Endothelial cell of umbilical vein (primary cell): ENCODE results near the gene ZNF548. TPM values are rescaled to one million over a fixed set of nuclear protein-coding genes. Genes with fewer than 3 reads are reported as not detected.

Source experiments
- BruUV-seq: library from RNA; stranded (reverse); fragments of 400-500 nt; replicated peaks from 2 replicates; lab custom pipeline; 2021; lab: Mats Ljungman, UMichigan
- CTCF ChIA-PET: fragments of 300-600, 350-600 bp; sonication (Branson Sonifier 250); formaldehyde crosslinking; loops from one replicate; lab custom pipeline; 2021; ENCODE audit warnings: antibody characterized with exemption, inconsistent platforms; lab: Charles Lee
- POLR2A ChIA-PET: fragments of 300-600, 350-600 bp; sonication (Branson Sonifier 250); formaldehyde crosslinking; loops from one replicate; lab custom pipeline; 2021; ENCODE audit warnings: antibody characterized with exemption, inconsistent platforms; lab: Charles Lee
- DNase-seq: peaks from one replicate; pipeline ENCODE4 v3.0.0-alpha.2; 2011; ENCODE audit warnings: low read depth, low spot score
- FAIRE-seq: peaks from 2 replicates; lab custom pipeline; 2011; peaks lifted over from hg19 to GRCh38; lab: Jason Lieb, UNC
- H2AFZ ChIP-seq: 2 replicates; pipeline ENCODE4 v1.6.0; 2012; ENCODE audit warnings: low read depth, low read length, control low read depth, inconsistent platforms
- H3K27ac ChIP-seq: 2 replicates; pipeline ENCODE4 v1.5.1; 2011; ENCODE audit warnings: low read depth, mild to moderate bottlenecking, control low read depth, low read length, moderate library complexity; ENCODE audit not compliant: insufficient read depth
- H3K27me3 ChIP-seq, 2 experiments: 2 replicates each; pipeline versions ENCODE4 v1.6.0 to v1.6.1; 2011; ENCODE audit warnings: low read length in 2 of 2, mixed read lengths in 1 of 2; ENCODE audit not compliant: control insufficient read depth in 2 of 2, insufficient read depth in 2 of 2
- H3K36me3 ChIP-seq, 2 experiments: 2 replicates in 1 of 2; 3 replicates in 1 of 2; pipeline ENCODE4 v1.5.1; 2011; ENCODE audit warnings: low read length in 2 of 2, mild to moderate bottlenecking in 1 of 2, moderate library complexity in 1 of 2; ENCODE audit not compliant: control insufficient read depth in 2 of 2, insufficient read depth in 2 of 2; ENCODE audit errors: extremely low read depth in 1 of 2
- H3K4me1 ChIP-seq: 3 replicates; pipeline ENCODE4 v1.5.1; 2011; ENCODE audit warnings: mild to moderate bottlenecking, low read length; ENCODE audit not compliant: control insufficient read depth, insufficient read depth; ENCODE audit errors: extremely low read depth
- H3K4me2 ChIP-seq: 2 replicates; pipeline ENCODE4 v1.6.1; 2011; ENCODE audit warnings: low read length, control low read depth, mixed read lengths; ENCODE audit not compliant: insufficient read depth
- H3K4me3 ChIP-seq, 3 experiments: fragments of 200-600 bp in 1 of 3; sonication (generic), shearing (Covaris generic) in 1 of 3; replicated peaks in 1 of 3; 2 replicates each; pipeline ENCODE4 v1.5.1; 2011 to 2016; ENCODE audit warnings: control low read depth in 3 of 3, low read length in 3 of 3, mild to moderate bottlenecking in 2 of 3, inconsistent platforms in 1 of 3, low read depth in 1 of 3, moderate library complexity in 1 of 3; ENCODE audit not compliant: insufficient read depth in 1 of 3
- H3K79me2 ChIP-seq: 2 replicates; pipeline ENCODE4 v1.6.0; 2012; ENCODE audit warnings: low read length, inconsistent platforms; ENCODE audit not compliant: control insufficient read depth, insufficient read depth
- H3K9ac ChIP-seq: replicated peaks from 2 replicates; pipeline ENCODE3; 2011; ENCODE audit warnings: low read length, control low read depth; ENCODE audit not compliant: insufficient read depth; ENCODE audit errors: extremely low read depth
- H3K9me1 ChIP-seq: replicated peaks from 3 replicates; pipeline ENCODE4 v1.6.0; 2011; ENCODE audit warnings: mild to moderate bottlenecking, low read length; ENCODE audit not compliant: control insufficient read depth, insufficient read depth; ENCODE audit errors: extremely low read depth
- H3K9me3 ChIP-seq: replicated peaks from 2 replicates; pipeline ENCODE4 v1.5.1; 2012; ENCODE audit warnings: low read length, inconsistent platforms; ENCODE audit not compliant: control insufficient read depth, insufficient read depth
- H4K20me1 ChIP-seq: replicated peaks from 2 replicates; pipeline ENCODE3; 2011; ENCODE audit warnings: mild to moderate bottlenecking, low read length; ENCODE audit not compliant: control insufficient read depth, insufficient read depth; ENCODE audit errors: extremely low read depth
- CTCF ChIP-seq, 2 donors: IDR thresholded peaks; 1 replicate in 1 of 2; 2 replicates in 1 of 2; pipeline ENCODE4 v1.5.1; 2011; ENCODE audit warnings: low read length in 2 of 2, mild to moderate bottlenecking in 2 of 2, moderate library complexity in 2 of 2, control low read depth in 1 of 2, inconsistent platforms in 1 of 2, low read depth in 1 of 2; ENCODE audit not compliant: insufficient read depth in 1 of 2; ENCODE audit errors: extremely low read depth in 1 of 2
- EZH2 ChIP-seq: IDR thresholded peaks from 2 replicates; pipeline ENCODE4 v1.6.1; 2012; ENCODE audit warnings: borderline replicate concordance, low read depth, mild to moderate bottlenecking, moderate library complexity, low read length, inconsistent platforms; ENCODE audit not compliant: severe bottlenecking
- GATA2 ChIP-seq: IDR thresholded peaks from 2 replicates; pipeline ENCODE4 v1.7.0; 2011; ENCODE audit warnings: low read depth, mild to moderate bottlenecking, moderate library complexity, mixed read lengths, low read length; ENCODE audit not compliant: insufficient read length, insufficient read depth
- JUN ChIP-seq: IDR thresholded peaks from 2 replicates; pipeline ENCODE4 v1.6.1; 2011; ENCODE audit warnings: borderline replicate concordance, low read depth; ENCODE audit not compliant: insufficient read length, insufficient read depth
- POLR2A ChIP-seq: IDR thresholded peaks from 2 replicates; pipeline ENCODE4 v1.6.1; 2012; ENCODE audit warnings: low read depth, mild to moderate bottlenecking, control low read depth, low read length
- POLR2AphosphoS5 ChIP-seq: IDR thresholded peaks from 2 replicates; pipeline ENCODE4 v1.6.1; 2012; ENCODE audit warnings: low read depth, mild to moderate bottlenecking, control low read depth, low read length, moderate library complexity; ENCODE audit not compliant: insufficient read depth
- dilution Hi-C: fragments of 300-500 bp; cut with MboI; formaldehyde crosslinking; loops from one replicate; pipeline ENCODE4 v1.15.0; 2019; ENCODE audit warnings: low sequenced_read_pairs; ENCODE audit not compliant: extremely low pct_ligation_motif_present
- intact Hi-C: fragments of 100-400 bp; cut with micrococcal nuclease; formaldehyde crosslinking; loops from one replicate; pipeline ENCODE4 v1.10.0; 2022
- polyA plus RNA-seq, 4 experiments: library from polyadenylated mRNA; depleted of rRNA in 3 of 4; stranded (reverse) in 3 of 4; unstranded in 1 of 4; fragments of >200 nt; gene quantifications; 2 replicates each; pipeline versions ENCODE4 v1.2.1 to v1.2.3, GENCODE V29; 2011 to 2012; ENCODE audit warnings: missing spikeins in 1 of 4
- total RNA-seq: library from RNA; stranded (reverse); gene quantifications from 2 replicates; pipeline ENCODE4 v1.2.3, GENCODE V29; 2021
- TF ChIP-seq, protein P1 (sequence below): IDR thresholded peaks from 2 replicates; pipeline ENCODE4 v1.6.1; 2011; ENCODE audit not compliant: insufficient read depth, insufficient read length

Gene ZNF548
- total and polyA plus RNA-seq, 2 donors (not counting 3 experiments of a cell fraction or from before 2014, with no cell fraction given): 7.7 to 8.8 TPM

- DNase-seq (no peak), FAIRE-seq (no peak)
- no TSS peak for BruUV-seq
- Histone ChIP-seq H3K9me1 (no peaks in the 10 kb centered on the region), H3K9me3 (no peaks in the 10 kb centered on the region), H3K79me2 (peaks cover 3% of the 10 kb centered on the region), H3K4me1 (peaks cover 8% of the 10 kb centered on the region), H3K9ac (no peak overlapping the region), H2AFZ (no peak overlapping the region), H3K4me3 (no peak overlapping the region), H3K36me3 (peaks cover 0 to under 1% of the 10 kb centered on the region in 2 experiments), H4K20me1 (no peaks in the 10 kb centered on the region), H3K27ac (no peak overlapping the region), H3K4me2 (no peak overlapping the region), H3K27me3 (no peaks in the 10 kb centered on the region)
- TF ChIP-seq POLR2A (no peak), EZH2 (no peak), GATA2 (no peak), POLR2AphosphoS5 (no peak), CTCF (IDR thresholded peaks at IDR 0.05; ENCODE audit: extremely low read depth in 1 of 2, insufficient read depth in 1 of 2, low read depth in 1 of 2, low read length in 2 of 2) (no peak), JUN (no peak)
- TF ChIP-seq, protein P1, sequence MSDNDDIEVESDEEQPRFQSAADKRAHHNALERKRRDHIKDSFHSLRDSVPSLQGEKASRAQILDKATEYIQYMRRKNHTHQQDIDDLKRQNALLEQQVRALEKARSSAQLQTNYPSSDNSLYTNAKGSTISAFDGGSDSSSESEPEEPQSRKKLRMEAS: no peak
- dilution Hi-C loops (no loop called here), intact Hi-C loops (no loop called here)
- ChIA-PET CTCF (interaction anchor here (0.7 kb wide), 1 partner anchor 137 kb away, joined by 3 read pairs; no protein-coding TSS in a partner anchor), POLR2A (no interaction called here)
Observed at GRCh38 chr19:57366776-57367175, 22.9 kb upstream of the ZNF548 start.
